LHCN-M2 (cell line): ENCODE measurements around the gene DIAPH2. TPM values are rescaled to one million over a fixed set of nuclear protein-coding genes. Genes with fewer than 3 reads are reported as not detected.

Experiments
- DNase-seq: peaks from one replicate; pipeline ENCODE4 v3.0.0-alpha.2; 2012; ENCODE audit warnings: low read depth
- total RNA-seq: library from RNA; depleted of rRNA; stranded (reverse); fragments of >200 nt; gene quantifications from 2 replicates; pipeline ENCODE4 v1.2.3, GENCODE V29; 2014

DIAPH2 gene
- total RNA-seq, 1 experiment from 2014 or later, result 15.1 TPM

GRCh38 chrX:97461763-97462162 is 777.1 kb downstream of the DIAPH2 start:
- no peak for DNase-seq

DNA sequence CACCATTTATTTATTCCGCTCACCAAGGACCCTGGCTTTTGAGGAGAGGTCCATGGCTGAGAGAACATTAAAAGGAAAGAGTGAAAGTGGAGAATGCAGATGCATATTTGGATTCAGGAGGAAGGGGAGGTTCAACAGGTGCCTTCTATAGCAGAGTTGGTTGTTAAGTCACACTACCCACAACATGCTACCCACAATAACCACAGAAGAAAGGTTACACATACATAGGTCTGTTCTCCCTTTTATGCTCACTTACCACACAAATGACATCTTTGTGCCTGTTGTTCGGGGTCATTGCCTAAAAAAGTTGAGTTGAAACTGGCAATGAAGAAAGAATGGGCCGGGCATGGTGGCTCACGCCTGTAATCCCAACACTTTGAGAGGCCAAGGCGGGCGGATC is 786.4 kb downstream of the DIAPH2 start:
- DNase-seq, result no peak

- no peak for DNase-seq
These were observed 790.3 kb downstream of the DIAPH2 start for GRCh38 chrX:97474933-97475332.

- DNase-seq, result no peak
These were observed 794.7 kb downstream of the DIAPH2 start for GRCh38 chrX:97479106-97479890.

GRCh38 chrX:97481228-97481627 is 796.6 kb downstream of the DIAPH2 start:
- no peak for DNase-seq

DNA sequence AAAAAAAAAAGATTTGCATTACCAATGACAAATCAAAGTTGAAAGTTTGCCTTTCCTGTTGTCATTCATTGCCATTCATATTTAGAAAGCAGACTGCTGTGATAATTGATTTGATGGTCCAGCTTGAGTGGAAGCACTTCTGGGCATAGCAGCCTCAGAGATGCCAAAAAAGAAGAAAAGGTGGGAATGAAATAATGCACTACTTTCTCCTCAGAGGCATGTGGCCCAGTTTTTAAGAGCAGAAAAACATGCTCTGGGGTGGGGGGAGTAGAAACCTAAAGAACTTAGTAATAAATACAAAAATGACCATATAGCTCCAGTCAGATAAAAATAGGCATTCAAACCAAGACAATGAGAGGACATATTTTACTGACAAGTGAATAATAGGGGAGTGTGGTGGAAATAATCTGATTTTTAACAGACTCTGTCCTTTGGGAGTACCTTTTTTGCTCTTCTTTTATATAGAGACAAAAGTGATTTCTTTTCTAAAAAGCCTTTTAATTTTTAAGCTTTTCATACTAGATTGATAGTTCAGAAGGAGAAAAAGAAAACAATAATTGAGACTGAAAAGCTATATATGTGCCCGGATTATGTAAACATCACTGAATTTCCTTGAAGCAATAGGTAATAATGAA is 798.1 kb downstream of the DIAPH2 start:
- no peak for DNase-seq

DNA sequence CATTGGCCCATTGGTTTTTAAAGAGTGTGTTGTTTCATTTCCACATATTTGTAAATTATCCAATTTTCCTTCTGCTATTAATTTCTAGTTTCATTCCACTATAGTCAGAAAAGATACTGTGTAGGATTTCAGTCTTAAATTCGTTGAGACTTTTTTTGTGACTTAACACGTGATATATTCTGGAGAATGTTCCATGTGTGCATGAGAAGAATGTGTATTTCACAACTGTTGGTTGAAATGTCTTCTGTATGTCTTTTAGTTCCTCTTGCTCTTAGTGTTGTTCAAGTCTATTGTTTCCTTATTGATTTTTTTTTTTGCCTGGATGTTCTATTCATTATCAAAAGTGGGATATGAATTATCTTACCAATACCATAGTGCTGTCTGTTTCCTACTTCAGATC is 806.0 kb downstream of the DIAPH2 start:
- no peak for DNase-seq

DNA sequence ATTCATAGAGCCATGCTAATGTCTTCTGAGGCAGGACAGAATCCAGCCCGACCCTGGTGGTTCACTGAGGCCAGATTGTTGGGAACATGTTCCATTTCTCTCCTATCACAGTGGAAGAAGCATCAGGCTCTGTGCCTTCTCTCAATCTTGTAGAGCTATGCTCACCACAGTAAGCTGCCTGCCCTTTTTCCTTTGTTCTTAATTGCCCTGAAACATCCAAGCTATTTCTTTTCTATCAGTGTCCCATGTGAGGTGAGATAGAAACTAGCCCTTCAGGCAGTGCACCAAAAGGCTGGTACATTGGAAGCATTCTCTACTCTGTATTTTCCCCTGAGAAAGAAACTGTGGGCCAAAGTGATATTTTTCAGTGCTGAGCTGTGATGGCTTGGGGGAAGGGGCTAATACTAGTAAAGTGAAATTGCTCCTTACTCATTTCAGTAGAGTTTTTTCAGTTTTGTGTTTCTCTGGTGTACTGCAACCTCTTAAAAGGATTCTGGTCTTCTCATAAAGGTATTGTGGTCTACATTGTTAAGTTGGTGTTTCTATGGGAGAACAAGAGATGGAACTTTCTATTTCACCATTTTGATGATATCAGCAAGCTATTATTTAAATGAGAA is 810.2 kb downstream of the DIAPH2 start:
- no peak for DNase-seq

DNA sequence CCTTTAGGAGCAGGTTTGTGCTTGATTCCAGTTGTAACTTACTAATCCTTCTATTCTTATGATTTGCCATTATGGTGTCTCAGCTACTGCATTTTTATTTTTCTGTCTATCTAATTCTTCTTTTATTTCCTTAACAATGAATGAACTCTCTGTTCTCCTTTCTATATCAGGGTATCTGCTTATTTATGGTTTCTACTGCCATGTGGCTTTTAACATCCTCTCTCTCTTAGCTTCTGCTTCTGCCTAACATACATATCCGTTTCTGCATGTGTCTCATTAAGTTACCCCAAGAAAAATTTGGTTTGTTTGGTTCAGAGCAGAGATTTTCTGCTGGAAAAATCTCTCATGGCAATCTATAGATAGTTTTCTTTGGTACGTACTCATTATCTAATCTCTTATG is 813.5 kb downstream of the DIAPH2 start:
- DNase-seq, result no peak

DNA sequence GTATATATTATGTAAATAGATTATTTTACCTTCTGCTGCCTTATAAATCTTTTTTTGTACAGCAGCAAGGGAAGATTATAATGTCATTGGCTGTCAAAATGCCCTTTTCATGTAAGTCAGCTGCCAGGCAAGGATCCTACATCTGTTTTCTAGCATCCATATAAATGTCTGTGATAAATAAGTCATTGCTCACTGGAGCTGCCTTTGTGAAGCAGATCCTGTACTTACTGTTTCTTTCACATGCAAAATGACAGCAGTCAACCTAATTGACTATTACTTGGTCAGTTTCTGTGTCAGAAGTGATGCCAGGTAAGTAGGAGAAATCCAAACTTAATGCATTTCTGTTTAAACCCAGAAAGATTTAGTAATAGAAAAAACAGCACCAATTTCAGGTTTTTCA is 819.8 kb downstream of the DIAPH2 start:
- no peak for DNase-seq

- DNase-seq, result no peak
These were observed 833.1 kb downstream of the DIAPH2 start for GRCh38 chrX:97517763-97518162.

- no peak for DNase-seq
These were observed 837.7 kb downstream of the DIAPH2 start for GRCh38 chrX:97522307-97522706.

DNA sequence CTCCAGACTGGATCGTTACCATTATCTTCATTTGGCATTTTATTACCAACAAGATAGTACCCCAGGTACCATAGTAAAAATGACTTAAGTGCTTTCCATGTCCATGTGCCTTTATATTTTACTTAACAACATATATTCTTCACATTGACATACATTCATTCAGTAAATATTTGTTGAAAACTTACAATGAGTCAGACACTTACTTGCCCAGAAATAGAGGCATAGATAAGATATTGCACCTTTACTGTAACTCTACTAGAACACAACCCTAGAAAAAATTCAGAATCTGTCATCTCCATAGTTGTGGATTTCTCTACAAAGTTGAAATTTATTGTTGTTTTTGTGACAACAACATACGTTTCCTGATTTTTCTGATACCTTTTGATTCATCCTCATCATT is 839.7 kb downstream of the DIAPH2 start:
- no peak for DNase-seq

DNA sequence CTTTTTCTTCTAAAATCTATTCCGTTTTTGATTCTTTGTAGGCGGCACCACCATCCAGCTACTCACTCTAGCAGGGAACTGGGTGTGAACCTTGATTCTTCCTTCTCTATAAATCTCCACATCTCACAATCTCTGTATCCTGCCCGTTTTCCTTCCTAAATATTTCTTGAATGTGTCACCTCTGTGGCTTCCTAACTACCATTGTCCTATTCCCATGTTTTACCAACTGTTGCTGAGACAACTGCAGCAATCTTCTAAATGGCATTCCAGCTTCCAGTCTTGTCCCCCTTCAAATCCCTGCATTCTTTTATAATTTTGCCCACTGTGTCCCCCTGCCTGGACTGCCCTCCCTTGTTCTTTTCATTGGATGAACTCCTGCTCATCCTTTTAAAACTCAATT is 840.4 kb downstream of the DIAPH2 start:
- peak; percentile 79 for DNase-seq

GRCh38 chrX:97525981-97526380 is 841.3 kb downstream of the DIAPH2 start:
- DNase-seq, result no peak

DNA sequence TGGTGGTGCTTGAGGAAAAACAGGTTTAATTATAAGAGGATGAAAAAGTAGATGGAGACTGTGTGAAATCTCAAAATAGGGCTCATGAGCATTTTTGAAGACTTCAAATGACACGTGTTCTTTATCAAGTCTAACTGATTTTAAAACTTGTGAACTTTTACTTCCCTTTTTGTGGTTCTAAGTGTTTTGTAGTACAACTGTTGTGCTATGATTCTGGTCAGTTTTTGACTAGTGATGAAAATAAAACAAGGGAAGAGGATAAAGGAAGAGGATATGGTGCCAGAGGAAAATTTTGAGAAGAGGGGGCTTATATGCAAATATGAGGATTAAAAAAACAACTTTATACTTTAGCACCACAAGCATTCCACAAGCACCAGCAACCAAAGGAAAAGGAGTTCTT is 843.1 kb downstream of the DIAPH2 start:
- DNase-seq, result no peak

GRCh38 chrX:97529536-97530200 is 845.0 kb downstream of the DIAPH2 start:
- no peak for DNase-seq

- DNase-seq, result no peak
These were observed 847.2 kb downstream of the DIAPH2 start for GRCh38 chrX:97531825-97532224.

DNA sequence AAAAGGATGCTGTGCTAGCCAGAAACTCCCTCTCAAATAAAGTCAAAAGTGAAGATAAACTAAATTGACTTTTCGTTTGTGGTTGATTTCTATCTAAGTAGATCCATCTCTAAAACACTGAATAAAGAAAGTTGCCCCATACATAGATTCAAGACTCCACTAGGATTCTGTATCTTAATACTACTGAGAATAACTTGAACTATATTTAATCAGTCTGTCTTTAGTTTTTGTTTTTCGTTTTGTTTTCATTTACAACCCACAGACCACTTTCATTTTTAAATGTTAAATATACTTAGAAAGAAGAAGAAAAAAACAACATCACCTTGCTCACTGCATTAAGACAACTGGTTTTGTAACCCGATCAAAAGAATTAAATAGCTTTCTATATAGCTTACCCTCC is 854.1 kb downstream of the DIAPH2 start:
- no peak for DNase-seq

DNA sequence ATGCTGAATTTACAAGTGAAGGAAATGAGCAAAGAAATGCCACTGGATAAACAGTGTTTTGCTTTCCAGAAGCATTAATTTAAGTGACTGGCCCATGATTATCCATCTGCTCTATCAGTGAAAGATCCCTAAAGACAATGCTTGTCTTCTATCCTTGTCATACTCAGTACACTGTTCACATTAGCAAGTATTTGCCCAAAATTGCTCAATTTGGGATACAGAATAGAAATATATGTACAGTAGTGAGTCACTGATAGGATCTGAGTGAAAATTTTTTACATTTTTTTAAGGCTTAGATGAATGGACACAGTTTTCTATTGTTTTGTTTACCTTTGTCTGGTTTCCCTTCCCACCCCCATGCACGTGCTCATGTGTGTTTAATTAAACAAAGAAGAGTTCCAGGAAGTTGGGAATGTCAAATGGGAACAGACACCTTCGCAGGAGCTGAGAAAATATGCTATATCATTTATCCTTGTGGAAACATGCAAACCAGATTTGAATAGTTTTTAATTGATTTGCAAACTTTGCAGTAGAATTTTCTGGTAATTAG is 855.4 kb downstream of the DIAPH2 start:
- no peak for DNase-seq

DNA sequence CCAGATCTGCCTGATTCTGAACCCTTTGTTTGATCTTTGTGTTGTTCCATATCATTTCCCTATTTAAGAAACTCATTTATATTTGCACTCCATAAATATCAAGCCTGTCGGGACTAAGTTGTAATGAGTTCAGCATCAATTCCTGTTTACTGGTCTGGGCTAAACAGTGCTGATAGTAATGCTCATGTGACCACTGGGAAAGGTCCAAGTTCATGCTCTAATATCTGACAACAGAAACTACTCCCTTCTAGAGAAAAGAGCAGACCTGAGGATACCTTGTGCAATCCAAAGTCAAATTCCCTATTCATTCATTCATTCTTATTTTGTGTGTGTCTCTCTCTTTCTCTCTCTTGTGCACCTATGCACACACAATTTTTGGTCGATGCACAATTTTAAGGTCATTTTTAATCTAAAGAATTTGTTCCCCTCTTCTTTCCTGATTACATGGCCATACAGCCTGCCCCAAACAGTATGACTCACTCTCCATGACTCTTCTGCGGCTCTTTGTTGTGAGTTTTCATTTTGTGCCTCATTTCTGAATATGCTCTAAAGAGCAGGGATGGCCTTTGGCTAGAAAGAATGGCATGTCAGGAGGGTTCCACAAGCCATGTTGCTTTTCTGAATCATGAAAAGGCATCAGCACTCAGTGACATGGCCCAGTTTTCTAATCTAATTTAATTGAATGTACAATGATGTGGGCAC is 863.4 kb downstream of the DIAPH2 start:
- peak; percentile 27 for DNase-seq
